ENCODE measurements around the gene ZNF827. TPM values are rescaled to one million over a fixed set of nuclear protein-coding genes. Genes with fewer than 3 reads are reported as not detected.

ZNF827 gene
- total RNA-seq, 1 donor = 10.7 TPM

DNA sequence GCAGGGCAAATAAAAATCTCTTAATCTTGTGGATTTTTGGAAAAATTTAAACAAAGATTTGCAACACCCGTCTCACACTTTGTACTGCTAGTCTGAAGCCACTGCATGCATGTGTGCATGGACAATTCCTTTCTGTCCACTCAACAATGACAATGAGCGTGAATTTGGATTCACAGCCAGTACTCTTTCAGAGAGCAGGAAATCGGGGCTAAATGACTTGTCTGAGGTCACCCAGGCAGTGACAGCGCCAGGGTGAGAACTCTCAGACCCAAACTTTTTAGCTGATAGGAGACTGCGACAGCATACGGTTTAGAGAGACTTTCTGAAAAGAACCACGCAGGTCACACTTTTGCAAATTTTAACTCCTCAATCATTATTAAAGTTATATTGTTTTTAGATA lies 90.9 kb downstream of the ZNF827 start:
- TF ChIP-seq, protein P1, sequence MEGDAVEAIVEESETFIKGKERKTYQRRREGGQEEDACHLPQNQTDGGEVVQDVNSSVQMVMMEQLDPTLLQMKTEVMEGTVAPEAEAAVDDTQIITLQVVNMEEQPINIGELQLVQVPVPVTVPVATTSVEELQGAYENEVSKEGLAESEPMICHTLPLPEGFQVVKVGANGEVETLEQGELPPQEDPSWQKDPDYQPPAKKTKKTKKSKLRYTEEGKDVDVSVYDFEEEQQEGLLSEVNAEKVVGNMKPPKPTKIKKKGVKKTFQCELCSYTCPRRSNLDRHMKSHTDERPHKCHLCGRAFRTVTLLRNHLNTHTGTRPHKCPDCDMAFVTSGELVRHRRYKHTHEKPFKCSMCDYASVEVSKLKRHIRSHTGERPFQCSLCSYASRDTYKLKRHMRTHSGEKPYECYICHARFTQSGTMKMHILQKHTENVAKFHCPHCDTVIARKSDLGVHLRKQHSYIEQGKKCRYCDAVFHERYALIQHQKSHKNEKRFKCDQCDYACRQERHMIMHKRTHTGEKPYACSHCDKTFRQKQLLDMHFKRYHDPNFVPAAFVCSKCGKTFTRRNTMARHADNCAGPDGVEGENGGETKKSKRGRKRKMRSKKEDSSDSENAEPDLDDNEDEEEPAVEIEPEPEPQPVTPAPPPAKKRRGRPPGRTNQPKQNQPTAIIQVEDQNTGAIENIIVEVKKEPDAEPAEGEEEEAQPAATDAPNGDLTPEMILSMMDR (IDR thresholded peaks at IDR 0.05; ENCODE audit: insufficient read depth, low read length) = no peak
- no peak for DNase-seq (ENCODE audit: low read depth)

DNA sequence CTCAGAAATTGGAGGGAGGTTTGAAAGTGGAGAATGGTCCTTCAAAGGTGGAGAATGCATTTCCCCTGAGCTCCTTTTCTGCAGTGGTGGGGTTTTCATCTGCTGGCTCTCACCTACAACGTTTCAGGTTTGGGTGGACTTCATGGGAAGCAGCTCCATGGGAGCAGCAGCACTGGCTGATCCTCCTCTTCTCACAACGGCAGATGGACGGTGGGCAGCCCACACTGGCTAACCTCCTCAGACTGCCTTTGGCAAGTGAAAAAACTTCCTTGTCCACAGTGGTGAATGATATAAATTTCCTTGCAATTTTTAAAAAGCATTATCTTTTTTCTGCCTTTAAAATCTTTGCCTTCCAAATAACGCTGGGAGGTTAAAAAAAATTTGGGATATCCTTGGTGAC lies 93.5 kb downstream of the ZNF827 start:
- TF ChIP-seq, protein P1 (IDR thresholded peaks at IDR 0.05; ENCODE audit: insufficient read depth, low read length) = no peak
- no peak for DNase-seq (ENCODE audit: low read depth)
- no peak overlapping the region for H3K4me3 ChIP-seq (ENCODE audit: low read depth, low read length)

More for the DNA sequence above, 90.9 kb downstream of the ZNF827 start:
- H3K4me3 ChIP-seq (ENCODE audit: low read depth, low read length) = no peak overlapping the region

DNA sequence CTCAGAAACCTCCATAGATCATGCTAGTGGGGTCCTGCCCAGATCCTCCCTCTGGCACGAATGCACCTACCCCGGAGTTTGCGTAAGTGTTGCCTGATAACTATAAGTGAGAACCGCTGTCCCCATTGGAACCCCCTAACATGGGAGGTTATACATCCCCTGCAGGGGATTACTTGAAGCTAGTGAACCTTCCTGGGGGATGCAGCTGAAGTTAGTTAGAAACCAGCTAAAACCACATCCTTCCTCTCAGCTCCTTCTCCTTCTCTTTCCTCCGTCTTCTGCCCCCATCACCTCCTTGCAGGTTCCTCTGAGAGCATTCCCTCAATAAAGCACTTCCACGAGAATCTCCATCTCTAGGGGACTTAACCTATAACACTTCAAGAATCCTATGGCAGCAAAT lies 95.0 kb downstream of the ZNF827 start:
- TF ChIP-seq, protein P1 (IDR thresholded peaks at IDR 0.05; ENCODE audit: insufficient read depth, low read length) = no peak
- H3K4me3 ChIP-seq (ENCODE audit: low read depth, low read length) = no peak overlapping the region
- DNase-seq (ENCODE audit: low read depth) = no peak

DNA sequence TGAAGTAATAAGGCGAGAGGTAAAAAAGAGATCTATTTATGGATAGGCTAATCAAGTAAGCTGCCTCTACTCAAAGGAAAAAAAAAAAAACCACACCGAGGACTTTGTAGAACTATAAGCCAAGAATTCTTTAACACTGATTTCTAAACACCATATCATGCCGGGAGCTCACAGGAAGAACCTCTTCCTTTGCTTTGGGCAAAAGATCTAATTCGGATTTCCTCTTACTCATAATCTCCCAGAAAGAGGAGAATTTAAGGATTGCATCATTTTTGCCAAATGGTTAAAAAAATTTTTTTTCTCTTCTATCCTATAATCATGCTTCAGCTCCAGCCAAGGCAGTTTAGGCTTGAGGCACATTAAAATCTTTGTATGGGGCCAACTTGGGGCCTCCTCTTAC lies 95.5 kb downstream of the ZNF827 start:
- peak; percentile 92 for DNase-seq (ENCODE audit: low read depth)
- no peak overlapping the region for H3K4me3 ChIP-seq (ENCODE audit: low read depth, low read length)
- TF ChIP-seq, protein P1 (IDR thresholded peaks at IDR 0.05; ENCODE audit: insufficient read depth, low read length) = no peak

DNA sequence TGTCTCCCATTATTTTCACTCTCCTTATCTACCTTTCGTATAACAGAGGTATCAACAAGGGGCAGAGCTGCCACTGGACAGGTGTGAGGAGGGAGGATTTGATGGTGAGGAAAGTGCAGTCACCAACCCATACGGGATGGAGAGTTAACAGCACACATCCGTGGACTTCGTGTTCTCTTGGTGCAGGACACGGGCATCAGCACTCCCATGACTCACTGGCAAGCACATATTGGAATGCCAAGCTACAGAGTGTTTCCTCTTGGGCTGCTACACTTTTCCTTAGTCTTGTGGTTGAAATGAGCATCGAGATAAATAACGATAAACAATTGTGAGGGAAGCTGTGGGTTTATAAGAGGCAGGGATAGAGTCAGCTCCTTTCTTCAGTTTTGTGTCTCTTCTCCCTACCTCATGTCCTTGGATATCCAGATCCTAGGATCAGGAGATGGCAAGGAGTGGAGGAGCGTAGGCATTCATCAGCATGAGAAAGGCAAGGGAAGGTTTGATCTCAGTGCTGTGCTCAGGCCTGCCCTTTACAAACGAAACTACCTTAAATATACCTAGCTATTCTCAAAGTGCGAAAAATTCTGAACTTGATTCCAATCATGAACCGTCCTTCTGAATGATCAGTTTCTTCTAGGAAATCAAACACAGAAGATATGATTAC lies 96.3 kb downstream of the ZNF827 start:
- H3K4me3 ChIP-seq (ENCODE audit: low read depth, low read length) = no peak overlapping the region
- DNase-seq (ENCODE audit: low read depth) = no peak
- TF ChIP-seq, protein P1 (IDR thresholded peaks at IDR 0.05; ENCODE audit: insufficient read depth, low read length) = no peak

DNA sequence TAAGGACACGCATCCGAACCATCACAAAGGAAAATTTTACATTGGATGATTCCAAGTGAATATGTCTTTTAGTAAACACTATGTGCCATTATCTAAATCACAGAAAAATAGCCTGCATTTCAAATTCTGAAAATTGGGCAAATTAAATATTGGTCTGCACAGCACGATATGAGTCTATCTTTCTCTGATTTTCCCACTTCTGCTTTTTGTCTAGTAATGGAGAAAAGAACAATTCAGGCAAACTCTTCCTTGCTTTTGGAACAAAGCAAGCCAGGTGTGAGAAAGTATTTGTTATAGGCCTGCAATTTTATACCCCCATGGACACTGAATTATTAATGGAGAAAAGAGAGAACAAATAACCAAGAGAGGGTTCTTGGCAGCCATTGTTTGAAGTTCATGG lies 97.8 kb downstream of the ZNF827 start:
- H3K4me3 ChIP-seq (ENCODE audit: low read depth, low read length) = no peak overlapping the region
- TF ChIP-seq, protein P1 (IDR thresholded peaks at IDR 0.05; ENCODE audit: insufficient read depth, low read length) = no peak
- no peak for DNase-seq (ENCODE audit: low read depth)

Data from fibroblast of the aortic adventitia (primary cell).